Measurements from ENCODE around the gene KRTAP10-6. TPM values are rescaled to one million over a fixed set of nuclear protein-coding genes. Genes with fewer than 3 reads are reported as not detected.

KRTAP10-6 gene
- total RNA-seq, 1 experiment from 2014 or later, result not detected

GRCh38 chr21:44544566-44544965 lies 47.7 kb downstream of the KRTAP10-6 start:
- no TSS peak for BruUV-seq (replicated peaks)

GRCh38 chr21:44542716-44543115 lies 49.6 kb downstream of the KRTAP10-6 start:
- Histone ChIP-seq H3K27me3 (ENCODE audit: insufficient read depth, low read length) (no peaks in the 10 kb centered on the region), H3K4me1 (ENCODE audit: control insufficient read depth in 1 of 2, insufficient read depth in 2 of 2, low read length in 2 of 2) (no peaks in the 10 kb centered on the region), H3K4me2 (ENCODE audit: low read length) (no peak overlapping the region), H3K36me3 (ENCODE audit: control insufficient read depth in 1 of 2, insufficient read depth in 2 of 2, low read length in 2 of 2) (no peaks in the 10 kb centered on the region), H4K20me1 (ENCODE audit: insufficient read depth) (no peaks in the 10 kb centered on the region), H3K9ac (ENCODE audit: low read length) (no peak overlapping the region), H3K27ac (ENCODE audit: low read depth, low read length) (no peak overlapping the region), H3K4me3 (replicated peaks in 1 of 2; ENCODE audit: low read depth in 1 of 2, low read length in 2 of 2) (no peak overlapping the region), H3K9me2 (ENCODE audit: insufficient read depth) (no peaks in the 10 kb centered on the region), H3K79me2 (ENCODE audit: insufficient read depth, low read length) (no peaks in the 10 kb centered on the region), H3K9me3 (ENCODE audit: control insufficient read depth in 1 of 2, insufficient read depth in 1 of 2, low read depth in 1 of 2, low read length in 2 of 2) (peaks cover 7 to 24% of the 10 kb centered on the region in 2 experiments), H2AFZ (ENCODE audit: low read depth, low read length, poor library complexity, severe bottlenecking) (no peak overlapping the region)
- BruUV-seq (replicated peaks), result no TSS peak
- POLR2A ChIA-PET, result no interaction called here
- DNase-seq (ENCODE audit: low read depth, low spot score) (peak; percentile 3), ATAC-seq (no peak)
- intact Hi-C loops (cut with micrococcal nuclease), result no loop called here
- RAD21 ChIA-PET (ENCODE audit: low non-redundant PET in 1 of 2, low total read pairs in 2 of 2, uncharacterized antibody in 2 of 2, unreplicated experiment in 2 of 2), result no interaction called here
- no peak for TF ChIP-seq ZFX (IDR thresholded peaks at IDR 0.05)
- TF ChIP-seq CTCF (IDR thresholded peaks at IDR 0.05 in 2 of 3, conservative IDR thresholded peaks at IDR 0.05 in 1 of 3; ENCODE audit: borderline replicate concordance in 1 of 3, insufficient read depth in 1 of 3, low read depth in 2 of 3, low read length in 2 of 3), result no peak
- TF ChIP-seq ZBTB33 (IDR thresholded peaks at IDR 0.05; ENCODE audit: extremely low read depth, insufficient replicate concordance, low read length), result no peak
- TF ChIP-seq RAD21 (IDR thresholded peaks at IDR 0.05; ENCODE audit: low read depth), result no peak
- TF ChIP-seq ELF1 (IDR thresholded peaks at IDR 0.05; ENCODE audit: borderline replicate concordance, low read depth), result no peak
- no peak for TF ChIP-seq REST (IDR thresholded peaks at IDR 0.05; ENCODE audit: low read depth)
- TF ChIP-seq EGR1 (IDR thresholded peaks at IDR 0.05; ENCODE audit: low read depth), result no peak
- no peak for TF ChIP-seq YY1 (IDR thresholded peaks at IDR 0.05; ENCODE audit: extremely low read depth, insufficient replicate concordance, low read depth, low read length)
- TF ChIP-seq FOSL1 (IDR thresholded peaks at IDR 0.05; ENCODE audit: low read depth), result no peak
- TF ChIP-seq EZH2phosphoT487 (IDR thresholded peaks at IDR 0.05; ENCODE audit: borderline replicate concordance), result no peak
- CTCF ChIA-PET, result no interaction called here

More at GRCh38 chr21:44544566-44544965, 47.7 kb downstream of the KRTAP10-6 start:
- H3K9ac ChIP-seq (ENCODE audit: low read length), result no peak overlapping the region
- CTCF ChIA-PET, result no interaction called here
- no peak overlapping the region for H2AFZ ChIP-seq (ENCODE audit: low read depth, low read length, poor library complexity, severe bottlenecking)
- no peaks in the 10 kb centered on the region for H3K79me2 ChIP-seq (ENCODE audit: insufficient read depth, low read length)
- DNase-seq (ENCODE audit: low read depth, low spot score) (no peak), ATAC-seq (no peak)
- no peak overlapping the region for H3K27ac ChIP-seq (ENCODE audit: low read depth, low read length)
- POLR2A ChIA-PET, result no interaction called here
- no peak overlapping the region for H3K4me3 ChIP-seq (replicated peaks in 1 of 2; ENCODE audit: low read depth in 1 of 2, low read length in 2 of 2)
- no peaks in the 10 kb centered on the region for H3K36me3 ChIP-seq (ENCODE audit: control insufficient read depth in 1 of 2, insufficient read depth in 2 of 2, low read length in 2 of 2)
- no peak overlapping the region for H3K4me2 ChIP-seq (ENCODE audit: low read length)
- H3K27me3 ChIP-seq (ENCODE audit: insufficient read depth, low read length), result no peaks in the 10 kb centered on the region
- no peaks in the 10 kb centered on the region for H4K20me1 ChIP-seq (ENCODE audit: insufficient read depth)
- peaks cover 7 to 24% of the 10 kb centered on the region in 2 experiments for H3K9me3 ChIP-seq (ENCODE audit: control insufficient read depth in 1 of 2, insufficient read depth in 1 of 2, low read depth in 1 of 2, low read length in 2 of 2)
- RAD21 ChIA-PET (ENCODE audit: low non-redundant PET in 1 of 2, low total read pairs in 2 of 2, uncharacterized antibody in 2 of 2, unreplicated experiment in 2 of 2), result no interaction called here
- intact Hi-C loops (cut with micrococcal nuclease), result no loop called here
- no peaks in the 10 kb centered on the region for H3K9me2 ChIP-seq (ENCODE audit: insufficient read depth)
- no peak for TF ChIP-seq ZNF274 (IDR thresholded peaks at IDR 0.05; ENCODE audit: low read depth, low read length)
- no peaks in the 10 kb centered on the region for H3K4me1 ChIP-seq (ENCODE audit: control insufficient read depth in 1 of 2, insufficient read depth in 2 of 2, low read length in 2 of 2)

All from HCT116 (cell line).